Measurements from ENCODE around the gene PPIC. TPM values are rescaled to one million over a fixed set of nuclear protein-coding genes. Genes with fewer than 3 reads are reported as not detected.

The PPIC gene
- total RNA-seq, 5 donors from 2014 or later (not counting 1 experiment from before 2014, with no cell fraction given): 0.26 TPM; not detected in 4

DNA sequence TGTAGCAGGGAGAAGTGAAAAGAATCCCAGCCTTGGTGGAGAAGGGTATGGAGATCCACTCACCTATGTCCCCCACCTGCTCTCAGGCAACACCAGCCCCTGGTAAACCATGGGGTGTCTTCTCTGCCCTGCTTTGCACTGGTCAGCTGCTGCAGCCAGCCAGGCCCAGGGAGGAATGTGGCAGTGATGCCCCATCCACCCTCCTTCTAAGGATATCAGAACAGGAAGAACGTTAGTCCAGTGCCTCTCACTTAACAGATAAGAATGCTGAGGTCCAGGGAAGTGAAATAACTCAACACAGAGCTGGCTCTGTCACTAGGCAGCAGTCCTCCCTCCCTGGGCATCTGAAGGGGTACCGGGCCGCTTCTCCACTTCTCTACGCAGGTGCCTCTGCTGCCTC, 9.7 kb upstream of the PPIC start:
- Mint-ChIP-seq H3K4me1 (no peaks in the 10 kb centered on the region), H3K4me3 (no peak overlapping the region), H3K27ac (no peak overlapping the region), H3K27me3 (peaks cover 26 to 33% of the 10 kb centered on the region in 2 donors), H3K36me3 (no peaks in the 10 kb centered on the region), H3K9me3 (peaks cover 0 to under 1% (median under 1%) of the 10 kb centered on the region in 3 donors)
- WGBS (ENCODE audit: insufficient coverage): 74% methylated on average over 4 of the region's 4 CpGs
- ChIA-PET POLR2A (no interaction called here), CTCF (no interaction called here)
- H3K27ac ChIP-seq (ENCODE audit: low read length): no peak overlapping the region
- no peak overlapping the region for H3K4me3 ChIP-seq (ENCODE audit: control insufficient read depth in 1 of 2, extremely low read depth in 1 of 2, low read length in 1 of 2)
- ATAC-seq (replicated peaks in 1 of 4) (no peak), DNase-seq (no peak)
- peaks cover 0 to 8% of the 10 kb centered on the region in 2 experiments for H3K27me3 ChIP-seq (replicated peaks in 1 of 2; ENCODE audit: control insufficient read depth in 2 of 2, extremely low read depth in 1 of 2, insufficient read depth in 2 of 2, low read length in 1 of 2)
- no peaks in the 10 kb centered on the region for H3K36me3 ChIP-seq (ENCODE audit: control insufficient read depth in 2 of 2, extremely low read depth in 1 of 2, insufficient read depth in 1 of 2, low read length in 1 of 2)
- H3K4me1 ChIP-seq (ENCODE audit: control insufficient read depth in 1 of 2, extremely low read depth in 1 of 2, insufficient read depth in 2 of 2, low read length in 2 of 2): no peaks in the 10 kb centered on the region
- no peaks in the 10 kb centered on the region for H3K9me3 ChIP-seq

GRCh38 chr5:123044926-123045617, 8.5 kb upstream of the PPIC start:
- H3K27ac Mint-ChIP-seq: no peak overlapping the region
- CTCF ChIA-PET: interaction anchor here in 1 of 2 donors (0.5 kb wide), 1 partner anchor 9 kb away, joined by 3 read pairs; no protein-coding TSS in a partner anchor

GRCh38 chr5:123039673-123040072, 3.1 kb upstream of the PPIC start:
- Histone ChIP-seq H3K36me3 (ENCODE audit: control insufficient read depth in 2 of 2, extremely low read depth in 1 of 2, insufficient read depth in 1 of 2, low read length in 1 of 2) (no peaks in the 10 kb centered on the region), H3K4me3 (ENCODE audit: control insufficient read depth in 1 of 2, extremely low read depth in 1 of 2, low read length in 1 of 2) (no peak overlapping the region), H3K4me1 (ENCODE audit: control insufficient read depth in 1 of 2, extremely low read depth in 1 of 2, insufficient read depth in 2 of 2, low read length in 2 of 2) (peaks cover 0 to 19% of the 10 kb centered on the region in 2 experiments), H3K9me3 (no peaks in the 10 kb centered on the region), H3K27me3 (replicated peaks in 1 of 2; ENCODE audit: control insufficient read depth in 2 of 2, extremely low read depth in 1 of 2, insufficient read depth in 2 of 2, low read length in 1 of 2) (peaks cover 10 to 26% of the 10 kb centered on the region in 2 experiments), H3K27ac (ENCODE audit: low read length) (no peak overlapping the region)
- no peaks in the 10 kb centered on the region for H3K9me3 Mint-ChIP-seq
- peaks cover 9 to 13% (median 12%) of the 10 kb centered on the region in 3 donors for H3K4me1 Mint-ChIP-seq
- ATAC-seq (replicated peaks in 1 of 4) (no peak), DNase-seq (no peak)
- POLR2A ChIA-PET: no interaction called here
- CTCF ChIA-PET: no interaction called here
- H3K36me3 Mint-ChIP-seq: no peaks in the 10 kb centered on the region
- H3K27ac Mint-ChIP-seq: no peak overlapping the region
- peaks cover 40 to 47% of the 10 kb centered on the region in 2 donors for H3K27me3 Mint-ChIP-seq
- H3K4me3 Mint-ChIP-seq: no peak overlapping the region

More at GRCh38 chr5:123044926-123045617, 8.5 kb upstream of the PPIC start:
- POLR2A ChIA-PET: no interaction called here
- H3K36me3 ChIP-seq (ENCODE audit: control insufficient read depth in 2 of 2, extremely low read depth in 1 of 2, insufficient read depth in 1 of 2, low read length in 1 of 2): no peaks in the 10 kb centered on the region
- H3K4me3 Mint-ChIP-seq: no peak overlapping the region
- no peaks in the 10 kb centered on the region for H3K36me3 Mint-ChIP-seq
- no peaks in the 10 kb centered on the region for H3K9me3 Mint-ChIP-seq
- peaks cover 0 to 8% of the 10 kb centered on the region in 2 experiments for H3K27me3 ChIP-seq (replicated peaks in 1 of 2; ENCODE audit: control insufficient read depth in 2 of 2, extremely low read depth in 1 of 2, insufficient read depth in 2 of 2, low read length in 1 of 2)
- H3K4me1 Mint-ChIP-seq: no peaks in the 10 kb centered on the region
- no peak for DNase-seq
- H3K27me3 Mint-ChIP-seq: peaks cover 26 to 35% of the 10 kb centered on the region in 2 donors
- no peaks in the 10 kb centered on the region for H3K4me1 ChIP-seq (ENCODE audit: control insufficient read depth in 1 of 2, extremely low read depth in 1 of 2, insufficient read depth in 2 of 2, low read length in 2 of 2)
- H3K4me3 ChIP-seq (ENCODE audit: control insufficient read depth in 1 of 2, extremely low read depth in 1 of 2, low read length in 1 of 2): no peak overlapping the region
- H3K9me3 ChIP-seq: no peaks in the 10 kb centered on the region
- WGBS (ENCODE audit: insufficient coverage): 50% methylated on average over 2 of the region's 7 CpGs
- no peak for ATAC-seq (replicated peaks in 1 of 4)
- H3K27ac ChIP-seq (ENCODE audit: low read length): no peak overlapping the region

GRCh38 chr5:123037104-123037418, 536 bp upstream of the PPIC start:
- Mint-ChIP-seq H3K4me3 (peak overlapping the region in 1 of 3 donors; percentile 51), H3K27me3 (peaks cover 52 to 55% of the 10 kb centered on the region in 2 donors), H3K36me3 (no peaks in the 10 kb centered on the region), H3K27ac (no peak overlapping the region), H3K4me1 (peaks cover 11 to 14% (median 12%) of the 10 kb centered on the region in 3 donors), H3K9me3 (no peaks in the 10 kb centered on the region)
- Histone ChIP-seq H3K4me3 (ENCODE audit: control insufficient read depth in 1 of 2, extremely low read depth in 1 of 2, low read length in 1 of 2) (peak overlapping the region in 1 of 2 donors; percentile 38), H3K36me3 (ENCODE audit: control insufficient read depth in 2 of 2, extremely low read depth in 1 of 2, insufficient read depth in 1 of 2, low read length in 1 of 2) (no peaks in the 10 kb centered on the region), H3K4me1 (ENCODE audit: control insufficient read depth in 1 of 2, extremely low read depth in 1 of 2, insufficient read depth in 2 of 2, low read length in 2 of 2) (peaks cover 0 to 19% of the 10 kb centered on the region in 2 experiments), H3K27me3 (replicated peaks in 1 of 2; ENCODE audit: control insufficient read depth in 2 of 2, extremely low read depth in 1 of 2, insufficient read depth in 2 of 2, low read length in 1 of 2) (peaks cover 14 to 30% of the 10 kb centered on the region in 2 experiments), H3K27ac (ENCODE audit: low read length) (no peak overlapping the region), H3K9me3 (no peaks in the 10 kb centered on the region)
- ATAC-seq (replicated peaks in 1 of 4) (no peak), DNase-seq (no peak)
- ChIA-PET CTCF (no interaction called here), POLR2A (no interaction called here)
- 10% methylated on average over 10 of the region's 11 CpGs for WGBS (ENCODE audit: insufficient coverage)

GRCh38 chr5:123035918-123036390, 571 bp downstream of the PPIC start:
- 2% methylated on average over 37 of the region's 40 CpGs for WGBS (ENCODE audit: insufficient coverage)
- Histone ChIP-seq H3K4me1 (ENCODE audit: control insufficient read depth in 1 of 2, extremely low read depth in 1 of 2, insufficient read depth in 2 of 2, low read length in 2 of 2) (peaks cover 0 to 19% of the 10 kb centered on the region in 2 experiments), H3K27me3 (replicated peaks in 1 of 2; ENCODE audit: control insufficient read depth in 2 of 2, extremely low read depth in 1 of 2, insufficient read depth in 2 of 2, low read length in 1 of 2) (peaks cover 14 to 36% of the 10 kb centered on the region in 2 experiments), H3K4me3 (ENCODE audit: control insufficient read depth in 1 of 2, extremely low read depth in 1 of 2, low read length in 1 of 2) (peak overlapping the region in 1 of 2 donors; percentile 23), H3K27ac (ENCODE audit: low read length) (no peak overlapping the region), H3K9me3 (no peaks in the 10 kb centered on the region), H3K36me3 (ENCODE audit: control insufficient read depth in 2 of 2, extremely low read depth in 1 of 2, insufficient read depth in 1 of 2, low read length in 1 of 2) (no peaks in the 10 kb centered on the region)
- ATAC-seq (replicated peaks in 1 of 4) (peak in 1 of 4 experiments; percentile 13), DNase-seq (no peak)
- CTCF ChIA-PET: no interaction called here
- H3K4me1 Mint-ChIP-seq: peaks cover 11 to 14% (median 12%) of the 10 kb centered on the region in 3 donors
- peaks cover 58 to 65% of the 10 kb centered on the region in 2 donors for H3K27me3 Mint-ChIP-seq
- H3K4me3 Mint-ChIP-seq: peak overlapping the region; percentile 59 to 66 (median 65)
- H3K36me3 Mint-ChIP-seq: no peaks in the 10 kb centered on the region
- POLR2A ChIA-PET: no interaction called here
- H3K9me3 Mint-ChIP-seq: no peaks in the 10 kb centered on the region
- H3K27ac Mint-ChIP-seq: no peak overlapping the region

DNA sequence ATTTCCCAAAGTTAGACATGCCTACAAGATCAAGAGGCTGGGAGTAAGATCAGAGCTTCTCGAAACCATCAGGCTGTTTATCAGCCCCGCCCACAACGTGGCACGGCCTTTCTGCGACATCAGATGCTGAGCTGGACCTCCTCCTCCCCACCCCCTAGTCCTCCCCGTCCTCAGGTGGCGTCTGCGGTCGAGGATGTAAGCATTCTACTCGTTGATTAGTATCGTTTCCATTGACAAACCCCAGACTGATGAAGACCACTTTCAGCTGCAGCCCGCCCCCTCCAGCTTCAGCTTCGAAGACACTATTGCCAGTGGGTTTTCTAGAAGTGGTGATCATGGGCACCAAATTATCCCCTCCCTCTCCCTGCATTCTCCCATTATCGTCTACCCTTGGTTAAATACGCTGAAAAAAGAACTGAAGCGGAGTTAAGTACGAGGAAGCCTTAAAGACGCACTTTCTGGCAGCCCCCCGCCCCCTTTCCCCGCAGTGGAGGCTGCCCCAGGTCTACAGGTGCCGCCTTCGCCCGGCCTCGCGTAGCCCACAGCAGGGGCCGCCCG, 1.1 kb downstream of the PPIC start:
- peak in 1 of 35 experiments; percentile 5 for DNase-seq
- Mint-ChIP-seq H3K36me3 (no peaks in the 10 kb centered on the region), H3K27me3 (peaks cover 63 to 65% of the 10 kb centered on the region in 2 donors), H3K4me3 (peak overlapping the region; percentile 59 to 66 (median 65)), H3K9me3 (no peaks in the 10 kb centered on the region), H3K4me1 (peaks cover 11 to 14% (median 12%) of the 10 kb centered on the region in 3 donors), H3K27ac (no peak overlapping the region)
- peak in 1 of 4 experiments; percentile 9 for ATAC-seq (replicated peaks in 1 of 4)
- no peaks in the 10 kb centered on the region for H3K36me3 ChIP-seq (ENCODE audit: control insufficient read depth in 2 of 2, extremely low read depth in 1 of 2, insufficient read depth in 1 of 2, low read length in 1 of 2)
- no peak overlapping the region for H3K27ac ChIP-seq (ENCODE audit: low read length)
- H3K4me1 ChIP-seq (ENCODE audit: control insufficient read depth in 1 of 2, extremely low read depth in 1 of 2, insufficient read depth in 2 of 2, low read length in 2 of 2): peaks cover 0 to 19% of the 10 kb centered on the region in 2 experiments
- 2% methylated on average over 18 of the region's 27 CpGs for WGBS (ENCODE audit: insufficient coverage)
- no peaks in the 10 kb centered on the region for H3K9me3 ChIP-seq
- H3K27me3 ChIP-seq (replicated peaks in 1 of 2; ENCODE audit: control insufficient read depth in 2 of 2, extremely low read depth in 1 of 2, insufficient read depth in 2 of 2, low read length in 1 of 2): peaks cover 14 to 36% of the 10 kb centered on the region in 2 experiments
- CTCF ChIA-PET: no interaction called here
- POLR2A ChIA-PET: no interaction called here
- peak overlapping the region in 1 of 2 donors; percentile 23 for H3K4me3 ChIP-seq (ENCODE audit: control insufficient read depth in 1 of 2, extremely low read depth in 1 of 2, low read length in 1 of 2)

All from T-cell (primary cell).